Measurements from ENCODE around the gene COX4I1.

DNA sequence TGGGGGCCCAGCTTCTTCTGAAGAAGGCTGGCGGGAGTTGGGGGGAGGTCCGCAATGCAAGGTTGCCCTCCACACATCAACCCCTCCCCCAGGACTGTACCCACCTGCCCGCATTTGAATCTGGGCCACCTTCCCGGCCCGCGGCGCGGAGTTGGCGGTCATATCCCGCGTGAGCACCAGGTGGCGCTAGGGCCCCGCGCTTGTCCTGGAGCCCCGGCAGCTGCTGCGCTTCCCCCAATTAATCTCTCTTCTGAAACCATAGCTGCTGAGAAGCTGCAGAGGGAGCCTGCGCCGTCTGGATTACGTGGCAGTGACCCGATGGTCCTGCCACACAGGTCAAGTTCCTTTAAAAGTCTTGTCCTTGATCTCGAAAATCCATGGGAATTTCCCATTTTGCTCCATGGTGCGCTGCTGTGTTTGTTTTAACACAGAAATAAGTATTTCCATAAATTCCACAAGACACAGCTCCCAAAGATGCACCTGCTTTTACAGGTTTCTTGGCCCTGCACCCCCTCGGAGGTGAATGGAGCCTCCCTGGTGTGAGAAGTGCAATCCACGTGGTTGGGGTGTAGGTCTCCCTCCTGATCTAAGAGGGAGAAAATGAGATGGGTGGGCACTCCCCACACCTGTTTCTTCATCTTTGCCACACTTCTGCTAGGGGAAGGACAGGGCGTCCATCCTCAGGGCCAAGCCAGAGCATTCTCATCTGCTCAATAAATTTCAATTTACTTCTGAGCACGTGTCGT, 22.1 kb downstream of the COX4I1 start:
- TF ChIP-seq, protein P1, sequence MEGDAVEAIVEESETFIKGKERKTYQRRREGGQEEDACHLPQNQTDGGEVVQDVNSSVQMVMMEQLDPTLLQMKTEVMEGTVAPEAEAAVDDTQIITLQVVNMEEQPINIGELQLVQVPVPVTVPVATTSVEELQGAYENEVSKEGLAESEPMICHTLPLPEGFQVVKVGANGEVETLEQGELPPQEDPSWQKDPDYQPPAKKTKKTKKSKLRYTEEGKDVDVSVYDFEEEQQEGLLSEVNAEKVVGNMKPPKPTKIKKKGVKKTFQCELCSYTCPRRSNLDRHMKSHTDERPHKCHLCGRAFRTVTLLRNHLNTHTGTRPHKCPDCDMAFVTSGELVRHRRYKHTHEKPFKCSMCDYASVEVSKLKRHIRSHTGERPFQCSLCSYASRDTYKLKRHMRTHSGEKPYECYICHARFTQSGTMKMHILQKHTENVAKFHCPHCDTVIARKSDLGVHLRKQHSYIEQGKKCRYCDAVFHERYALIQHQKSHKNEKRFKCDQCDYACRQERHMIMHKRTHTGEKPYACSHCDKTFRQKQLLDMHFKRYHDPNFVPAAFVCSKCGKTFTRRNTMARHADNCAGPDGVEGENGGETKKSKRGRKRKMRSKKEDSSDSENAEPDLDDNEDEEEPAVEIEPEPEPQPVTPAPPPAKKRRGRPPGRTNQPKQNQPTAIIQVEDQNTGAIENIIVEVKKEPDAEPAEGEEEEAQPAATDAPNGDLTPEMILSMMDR (IDR thresholded peaks at IDR 0.05): peak; percentile 91 to 97 (median 97)
- no peak for TF ChIP-seq POLR2A (IDR thresholded peaks at IDR 0.05)
- TF ChIP-seq POLR2AphosphoS5 (IDR thresholded peaks at IDR 0.05): peak; percentile 21
